HuH-7 (cell line): ENCODE results near the gene LGALS9.
"Not testable (repeated sequence)": the region's sequence is repeated elsewhere in the genome, so short reads cannot be mapped to it uniquely, and the experiment has no call there.

ENCODE experiments used
- DNase-seq: peaks from one replicate; pipeline ENCODE4 v3.0.0; 2011; ENCODE audit warnings: low spot score

LGALS9 gene

GRCh38 chr17:27631411-27631760, 398 bp downstream of the LGALS9 start:
- DNase-seq, result no peak

GRCh38 chr17:27631897-27632725, 1.1 kb downstream of the LGALS9 start:
- DNase-seq, result no peak

GRCh38 chr17:27632766-27633165, 1.8 kb downstream of the LGALS9 start:
- DNase-seq, result not testable (repeated sequence)

GRCh38 chr17:27633312-27634025, 2.5 kb downstream of the LGALS9 start:
- DNase-seq, result no peak

GRCh38 chr17:27634026-27634335, 3.0 kb downstream of the LGALS9 start:
- DNase-seq, result no peak

GRCh38 chr17:27634776-27635175, 3.8 kb downstream of the LGALS9 start:
- DNase-seq, result no peak

- DNase-seq, result no peak
Measured at GRCh38 chr17:27635275-27635823, 4.4 kb downstream of the LGALS9 start.

- DNase-seq, result not testable (repeated sequence)
Measured at GRCh38 chr17:27636005-27636520, 5.1 kb downstream of the LGALS9 start.

GRCh38 chr17:27637818-27638217, 6.8 kb downstream of the LGALS9 start:
- not testable (repeated sequence) for DNase-seq

- DNase-seq, result not testable (repeated sequence)
Measured at GRCh38 chr17:27638415-27638914, 7.5 kb downstream of the LGALS9 start.

GRCh38 chr17:27640790-27641189, 9.8 kb downstream of the LGALS9 start:
- no peak for DNase-seq

GRCh38 chr17:27644586-27644985, 13.6 kb downstream of the LGALS9 start:
- no peak for DNase-seq

- DNase-seq, result not testable (repeated sequence)
Measured at GRCh38 chr17:27645621-27646020, 14.6 kb downstream of the LGALS9 start.

GRCh38 chr17:27646232-27646631, 15.2 kb downstream of the LGALS9 start:
- no peak for DNase-seq

GRCh38 chr17:27647765-27648164, 16.8 kb downstream of the LGALS9 start:
- no peak for DNase-seq

GRCh38 chr17:27649111-27649571, 18.2 kb downstream of the LGALS9 start:
- not testable (repeated sequence) for DNase-seq

- no peak for DNase-seq
Measured at GRCh38 chr17:27649929-27650328, 18.9 kb downstream of the LGALS9 start.

GRCh38 chr17:27650836-27651235, 19.8 kb downstream of the LGALS9 start:
- DNase-seq, result no peak

- no peak for DNase-seq
Measured at GRCh38 chr17:27651411-27652345, 20.7 kb downstream of the LGALS9 start.

- not testable (repeated sequence) for DNase-seq
Measured at GRCh38 chr17:27653449-27653971, 22.5 kb downstream of the LGALS9 start.

GRCh38 chr17:27654136-27654535, 23.1 kb downstream of the LGALS9 start:
- DNase-seq, result no peak
